Stomach smooth muscle (tissue), 2 donors: ENCODE data around the gene BEND4.

Experiments
- H3K27ac ChIP-seq: one replicate; pipeline ENCODE4 v1.7.0; 2013; ENCODE audit warnings: mild to moderate bottlenecking, low read length, inconsistent platforms
- H3K27me3 ChIP-seq, 2 donors: one replicate each; pipeline ENCODE4 v1.7.0; 2013; ENCODE audit warnings: low read length in 2 of 2; ENCODE audit not compliant: insufficient read depth in 2 of 2, control insufficient read depth in 1 of 2
- H3K36me3 ChIP-seq, 2 donors: one replicate each; pipeline ENCODE4 v1.7.0; 2013; ENCODE audit warnings: low read length in 2 of 2; ENCODE audit not compliant: control insufficient read depth in 2 of 2, insufficient read depth in 2 of 2
- H3K4me1 ChIP-seq: one replicate; pipeline ENCODE4 v1.7.0; 2013; ENCODE audit warnings: low read length; ENCODE audit not compliant: control insufficient read depth, insufficient read depth
- H3K4me3 ChIP-seq, 2 donors: one replicate each; pipeline ENCODE4 v1.7.0; 2013; ENCODE audit warnings: low read length in 2 of 2
- H3K9ac ChIP-seq, 2 donors: one replicate each; pipeline ENCODE4 v1.7.0; 2013; ENCODE audit warnings: low read length in 2 of 2, mild to moderate bottlenecking in 1 of 2
- H3K9me3 ChIP-seq, 2 donors: one replicate each; pipeline ENCODE4 v1.7.0; 2013; ENCODE audit warnings: low read length in 2 of 2; ENCODE audit not compliant: control insufficient read depth in 2 of 2
- donor health status: healthy.
- donor health status: Pancreatic carcinoma.

The BEND4 gene

DNA sequence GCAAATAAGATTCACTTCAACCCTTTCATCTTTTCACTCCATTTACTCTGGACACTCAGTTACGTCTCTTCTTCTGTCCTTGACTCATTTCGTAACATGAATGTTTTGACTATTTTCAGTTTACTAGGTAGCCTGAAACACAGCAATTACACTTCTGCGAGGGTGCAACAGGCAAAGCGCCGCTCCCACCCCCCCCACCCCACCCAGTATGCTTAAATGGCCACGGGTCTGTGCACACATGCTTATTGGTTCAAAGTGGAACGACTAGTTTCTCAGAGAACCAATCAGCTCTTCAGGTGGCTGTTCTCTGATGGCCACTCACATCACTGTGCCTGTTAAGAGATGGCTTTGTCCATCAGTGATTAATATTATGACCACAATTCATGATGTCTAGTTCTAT, 3.5 kb downstream of the BEND4 start:
- Histone ChIP-seq H3K9me3 (no peaks in the 10 kb centered on the region), H3K9ac (no peak overlapping the region), H3K36me3 (no peaks in the 10 kb centered on the region), H3K4me1 (peaks cover 9% of the 10 kb centered on the region), H3K4me3 (no peak overlapping the region), H3K27me3 (peaks cover 21 to 44% of the 10 kb centered on the region in 2 donors), H3K27ac (no peak overlapping the region)

GRCh38 chr4:42148425-42148824, 4.0 kb downstream of the BEND4 start:
- peaks cover 19 to 40% of the 10 kb centered on the region in 2 donors for H3K27me3 ChIP-seq
- no peak overlapping the region for H3K4me3 ChIP-seq
- no peak overlapping the region for H3K9ac ChIP-seq
- peaks cover 9% of the 10 kb centered on the region for H3K4me1 ChIP-seq
- no peaks in the 10 kb centered on the region for H3K36me3 ChIP-seq
- H3K27ac ChIP-seq, result no peak overlapping the region
- H3K9me3 ChIP-seq, result no peaks in the 10 kb centered on the region

GRCh38 chr4:42144028-42144427, 8.4 kb downstream of the BEND4 start:
- H3K9me3 ChIP-seq, result no peaks in the 10 kb centered on the region
- no peak overlapping the region for H3K9ac ChIP-seq
- H3K4me3 ChIP-seq, result no peak overlapping the region
- H3K4me1 ChIP-seq, result no peaks in the 10 kb centered on the region
- peaks cover 0 to under 1% of the 10 kb centered on the region in 2 donors for H3K27me3 ChIP-seq
- H3K27ac ChIP-seq, result no peak overlapping the region
- no peaks in the 10 kb centered on the region for H3K36me3 ChIP-seq

DNA sequence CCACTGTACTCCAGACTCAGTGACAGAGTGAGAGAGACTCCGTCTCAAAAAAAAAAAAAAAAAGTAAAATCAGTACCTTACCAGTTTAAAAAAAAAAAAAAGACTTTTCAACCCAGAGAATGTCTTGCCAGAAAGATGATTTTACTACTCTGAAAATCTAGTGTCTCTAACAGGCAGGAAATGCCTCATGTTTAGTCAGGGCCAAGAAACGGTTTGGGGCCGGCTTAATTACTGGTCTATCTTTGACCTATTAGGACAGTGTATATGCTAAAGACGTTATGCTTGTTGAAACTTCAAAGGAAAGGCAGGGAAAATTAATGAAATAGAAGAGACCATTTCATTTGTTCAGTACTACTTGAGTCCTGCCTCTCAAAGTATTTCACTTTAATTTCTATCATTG, 9.9 kb downstream of the BEND4 start:
- Histone ChIP-seq H3K27me3 (no peaks in the 10 kb centered on the region), H3K9me3 (no peaks in the 10 kb centered on the region), H3K27ac (no peak overlapping the region), H3K36me3 (no peaks in the 10 kb centered on the region), H3K4me1 (no peaks in the 10 kb centered on the region), H3K4me3 (no peak overlapping the region), H3K9ac (no peak overlapping the region)

GRCh38 chr4:42136371-42136770, 16.1 kb downstream of the BEND4 start:
- no peak overlapping the region for H3K4me3 ChIP-seq
- H3K27ac ChIP-seq, result no peak overlapping the region
- no peak overlapping the region for H3K9ac ChIP-seq
- H3K27me3 ChIP-seq, result no peaks in the 10 kb centered on the region
- no peaks in the 10 kb centered on the region for H3K36me3 ChIP-seq
- H3K9me3 ChIP-seq, result no peaks in the 10 kb centered on the region
- H3K4me1 ChIP-seq, result no peaks in the 10 kb centered on the region

- no peak overlapping the region for H3K9ac ChIP-seq
- H3K27ac ChIP-seq, result no peak overlapping the region
- no peaks in the 10 kb centered on the region for H3K4me1 ChIP-seq
- H3K27me3 ChIP-seq, result no peaks in the 10 kb centered on the region
- H3K36me3 ChIP-seq, result no peaks in the 10 kb centered on the region
- H3K4me3 ChIP-seq, result no peak overlapping the region
- no peaks in the 10 kb centered on the region for H3K9me3 ChIP-seq
These were observed 19.4 kb downstream of the BEND4 start for GRCh38 chr4:42133006-42133405.

- H3K27ac ChIP-seq, result no peak overlapping the region
- no peak overlapping the region for H3K4me3 ChIP-seq
- H3K27me3 ChIP-seq, result no peaks in the 10 kb centered on the region
- H3K4me1 ChIP-seq, result no peaks in the 10 kb centered on the region
- no peaks in the 10 kb centered on the region for H3K9me3 ChIP-seq
- no peak overlapping the region for H3K9ac ChIP-seq
- H3K36me3 ChIP-seq, result no peaks in the 10 kb centered on the region
These were observed 20.4 kb downstream of the BEND4 start for GRCh38 chr4:42132099-42132498.

- Histone ChIP-seq H3K27me3 (peaks cover 0 to 2% of the 10 kb centered on the region in 2 donors), H3K4me3 (no peak overlapping the region), H3K4me1 (no peaks in the 10 kb centered on the region), H3K9me3 (no peaks in the 10 kb centered on the region), H3K36me3 (no peaks in the 10 kb centered on the region), H3K9ac (no peak overlapping the region), H3K27ac (no peak overlapping the region)
These were observed 29.3 kb downstream of the BEND4 start for GRCh38 chr4:42123071-42123644.

DNA sequence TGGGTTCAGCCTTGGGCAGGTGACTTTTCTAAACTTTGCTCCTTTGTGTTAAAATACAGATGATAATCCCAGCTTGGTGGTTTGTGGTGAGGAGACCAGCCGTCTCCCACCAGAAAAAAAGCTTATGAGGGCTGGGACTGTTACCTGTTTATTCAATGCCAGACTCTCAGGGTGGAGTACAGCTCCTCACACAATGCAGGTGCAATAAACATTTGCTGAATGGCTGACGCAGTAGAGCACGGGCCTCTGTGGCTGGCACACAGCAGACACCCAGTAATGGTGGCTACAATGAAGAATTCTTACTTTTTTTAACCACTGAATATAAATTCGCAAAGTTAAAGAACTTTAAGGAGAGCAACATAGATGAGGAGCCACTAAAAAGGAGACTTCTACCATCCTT, 30.2 kb downstream of the BEND4 start:
- H3K27ac ChIP-seq, result no peak overlapping the region
- no peak overlapping the region for H3K4me3 ChIP-seq
- no peaks in the 10 kb centered on the region for H3K36me3 ChIP-seq
- peaks cover 0 to 4% of the 10 kb centered on the region in 2 donors for H3K27me3 ChIP-seq
- no peaks in the 10 kb centered on the region for H3K9me3 ChIP-seq
- H3K4me1 ChIP-seq, result no peaks in the 10 kb centered on the region
- no peak overlapping the region for H3K9ac ChIP-seq

GRCh38 chr4:42119886-42120285, 32.6 kb downstream of the BEND4 start:
- Histone ChIP-seq H3K27ac (no peak overlapping the region), H3K4me3 (no peak overlapping the region), H3K9me3 (no peaks in the 10 kb centered on the region), H3K9ac (no peak overlapping the region), H3K36me3 (no peaks in the 10 kb centered on the region), H3K4me1 (no peaks in the 10 kb centered on the region), H3K27me3 (peaks cover 0 to 7% of the 10 kb centered on the region in 2 donors)

GRCh38 chr4:42112846-42113245, 39.6 kb downstream of the BEND4 start:
- H3K27ac ChIP-seq, result no peak overlapping the region
- no peaks in the 10 kb centered on the region for H3K36me3 ChIP-seq
- H3K4me1 ChIP-seq, result no peaks in the 10 kb centered on the region
- H3K9me3 ChIP-seq, result no peaks in the 10 kb centered on the region
- H3K27me3 ChIP-seq, result peaks cover 5 to 6% of the 10 kb centered on the region in 2 donors
- no peak overlapping the region for H3K9ac ChIP-seq
- no peak overlapping the region for H3K4me3 ChIP-seq
